WERI-Rb-1 (cell line): ENCODE measurements around the gene NAV2.

Experiments used
- DNase-seq: peaks from one replicate; pipeline ENCODE4 v3.0.0-alpha.2; 2020
- H3K27ac ChIP-seq: fragments of 250-450 bp; sonication (Bioruptor Pico); 2 replicates; pipeline ENCODE4 v1.5.1; 2020; ENCODE audit warnings: mild to moderate bottlenecking, moderate library complexity
- H3K27me3 ChIP-seq: fragments of 250-450 bp; sonication (Bioruptor Pico); 2 replicates; pipeline ENCODE4 v1.5.1; 2021; ENCODE audit warnings: mild to moderate bottlenecking, low read depth, moderate library complexity; ENCODE audit not compliant: insufficient read depth, severe bottlenecking
- H3K36me3 ChIP-seq: fragments of 250-450 bp; sonication (Bioruptor Pico); 2 replicates; pipeline ENCODE4 v1.5.1; 2020; ENCODE audit warnings: mild to moderate bottlenecking, moderate library complexity
- H3K4me3 ChIP-seq: 2 replicates; pipeline ENCODE4 v1.5.1; 2011; ENCODE audit warnings: low read depth, mild to moderate bottlenecking, control low read depth, low read length
- H3K9me3 ChIP-seq: fragments of 250-450 bp; sonication (Bioruptor Pico); 2 replicates; pipeline ENCODE4 v1.5.1; 2021; ENCODE audit warnings: mild to moderate bottlenecking, moderate library complexity; ENCODE audit not compliant: severe bottlenecking
- CTCF ChIP-seq: IDR thresholded peaks from 2 replicates; pipeline ENCODE4 v1.5.1; 2011; ENCODE audit warnings: low read depth, mild to moderate bottlenecking, control low read depth, inconsistent platforms, low read length

NAV2 gene

GRCh38 chr11:19670030-19670791 is 42.4 kb upstream of the NAV2 start:
- Histone ChIP-seq H3K36me3 (no peaks in the 10 kb centered on the region), H3K27me3 (peaks cover 54% of the 10 kb centered on the region), H3K9me3 (no peaks in the 10 kb centered on the region), H3K27ac (no peak overlapping the region), H3K4me3 (no peak overlapping the region)
- DNase-seq: no peak
- TF ChIP-seq CTCF: no peak

- Histone ChIP-seq H3K36me3 (no peaks in the 10 kb centered on the region), H3K4me3 (no peak overlapping the region), H3K9me3 (no peaks in the 10 kb centered on the region), H3K27ac (no peak overlapping the region), H3K27me3 (peaks cover 61% of the 10 kb centered on the region)
- DNase-seq: peak; percentile 13
- no peak for TF ChIP-seq CTCF
Observed at GRCh38 chr11:19672586-19673206, 39.9 kb upstream of the NAV2 start.

GRCh38 chr11:19673924-19674729 is 38.5 kb upstream of the NAV2 start:
- DNase-seq: peak; percentile 16
- Histone ChIP-seq H3K9me3 (no peaks in the 10 kb centered on the region), H3K27ac (no peak overlapping the region), H3K36me3 (no peaks in the 10 kb centered on the region), H3K27me3 (peaks cover 67% of the 10 kb centered on the region), H3K4me3 (no peak overlapping the region)
- TF ChIP-seq CTCF: no peak

- TF ChIP-seq CTCF: no peak
- H3K27me3 ChIP-seq: peaks cover 70% of the 10 kb centered on the region
- no peak overlapping the region for H3K27ac ChIP-seq
- H3K36me3 ChIP-seq: no peaks in the 10 kb centered on the region
- DNase-seq: no peak
- no peak overlapping the region for H3K4me3 ChIP-seq
- H3K9me3 ChIP-seq: no peaks in the 10 kb centered on the region
Observed at GRCh38 chr11:19674836-19675235, 37.8 kb upstream of the NAV2 start.

- TF ChIP-seq CTCF: no peak
- Histone ChIP-seq H3K27me3 (peaks cover 73% of the 10 kb centered on the region), H3K4me3 (no peak overlapping the region), H3K27ac (no peak overlapping the region), H3K9me3 (no peaks in the 10 kb centered on the region), H3K36me3 (no peaks in the 10 kb centered on the region)
- DNase-seq: no peak
Observed at GRCh38 chr11:19675397-19675796, 37.2 kb upstream of the NAV2 start.
